ENCODE results near the gene GOPC.

GOPC gene

GRCh38 chr6:117550078-117550600, 52.2 kb downstream of the GOPC start:
- ATAC-seq = no peak
- TF ChIP-seq ZFP30 (CRISPR knock-in tag; IDR thresholded peaks at IDR 0.05) (no peak), ARNTL (CRISPR knock-in tag; IDR thresholded peaks at IDR 0.05; ENCODE audit: borderline replicate concordance, low read depth) (no peak)

- TF ChIP-seq ESRRG (CRISPR knock-in tag; IDR thresholded peaks at IDR 0.05) (no peak), TOX (CRISPR knock-in tag; IDR thresholded peaks at IDR 0.05; ENCODE audit: borderline replicate concordance) (no peak), ZNF565 (CRISPR knock-in tag; conservative IDR thresholded peaks at IDR 0.05; ENCODE audit: low read depth) (no peak), PATZ1 (CRISPR knock-in tag; IDR thresholded peaks at IDR 0.05; ENCODE audit: borderline replicate concordance) (no peak), ZNF8 (CRISPR knock-in tag; IDR thresholded peaks at IDR 0.05) (no peak), CSRNP3 (CRISPR knock-in tag; IDR thresholded peaks at IDR 0.05) (no peak), ISL1 (CRISPR knock-in tag; IDR thresholded peaks at IDR 0.05) (no peak), PPARA (CRISPR knock-in tag; IDR thresholded peaks at IDR 0.05; ENCODE audit: borderline replicate concordance) (no peak), BACH2 (CRISPR knock-in tag; IDR thresholded peaks at IDR 0.05; ENCODE audit: borderline replicate concordance) (no peak)
- ATAC-seq = no peak
Measured at GRCh38 chr6:117549611-117550010, 52.7 kb downstream of the GOPC start.

- TF ChIP-seq CSDC2 (CRISPR knock-in tag; IDR thresholded peaks at IDR 0.05) (no peak), TCF4 (CRISPR knock-in tag; IDR thresholded peaks at IDR 0.05; ENCODE audit: borderline replicate concordance) (no peak), BACH2 (CRISPR knock-in tag; IDR thresholded peaks at IDR 0.05; ENCODE audit: borderline replicate concordance) (no peak), POU6F1 (CRISPR knock-in tag; IDR thresholded peaks at IDR 0.05; ENCODE audit: borderline replicate concordance, low read depth) (no peak), CSRNP3 (CRISPR knock-in tag; IDR thresholded peaks at IDR 0.05) (no peak), ZFP3 (CRISPR knock-in tag; IDR thresholded peaks at IDR 0.05) (no peak), ZNF70 (CRISPR knock-in tag; IDR thresholded peaks at IDR 0.05) (no peak), PATZ1 (CRISPR knock-in tag; IDR thresholded peaks at IDR 0.05; ENCODE audit: borderline replicate concordance) (no peak), SNAI2 (CRISPR knock-in tag; IDR thresholded peaks at IDR 0.05) (no peak), PPARA (CRISPR knock-in tag; IDR thresholded peaks at IDR 0.05; ENCODE audit: borderline replicate concordance) (no peak), TSHZ2 (CRISPR knock-in tag; IDR thresholded peaks at IDR 0.05) (no peak), ZFP30 (CRISPR knock-in tag; IDR thresholded peaks at IDR 0.05) (no peak), CREB5 (CRISPR knock-in tag; IDR thresholded peaks at IDR 0.05; ENCODE audit: low read depth) (no peak), TOX (CRISPR knock-in tag; IDR thresholded peaks at IDR 0.05; ENCODE audit: borderline replicate concordance) (no peak), OSR1 (CRISPR knock-in tag; IDR thresholded peaks at IDR 0.05) (no peak)
- ATAC-seq = peak; percentile 43
Measured at GRCh38 chr6:117548797-117549301, 53.5 kb downstream of the GOPC start.
